Memory B cell (primary cell): Measurements from ENCODE around the gene SHD.
"Not testable (repeated sequence)": the region's sequence is repeated elsewhere in the genome, so short reads cannot be mapped to it uniquely, and the experiment has no call there.

Experiments
- ATAC-seq: fragments of 150-1000 bp; cut with Tn5 transposase; 2 replicates; pipeline ENCODE4 v1.10.0; 2021; ENCODE audit warnings: low read depth, mild to moderate bottlenecking, moderate library complexity
- DNase-seq, 2 donors: peaks; one replicate each; pipeline ENCODE4 v3.0.0; 2022; ENCODE audit warnings: low spot score in 2 of 2
- H3K27ac Mint-ChIP-seq: one replicate; pipeline ENCODE4 v1.8.0; 2022; ENCODE audit warnings: mild to moderate bottlenecking, moderate library complexity, mixed read lengths
- H3K27me3 Mint-ChIP-seq: one replicate; pipeline ENCODE4 v1.8.0; 2022; ENCODE audit warnings: mixed read lengths
- H3K36me3 Mint-ChIP-seq: one replicate; pipeline ENCODE4 v1.8.0; 2022; ENCODE audit warnings: mild to moderate bottlenecking, mixed read lengths
- H3K4me1 Mint-ChIP-seq: one replicate; pipeline ENCODE4 v1.8.0; 2022; ENCODE audit warnings: mixed read lengths
- H3K4me3 Mint-ChIP-seq: one replicate; pipeline ENCODE4 v1.8.0; 2022; ENCODE audit warnings: mild to moderate bottlenecking, moderate library complexity, mixed read lengths
- H3K9me3 Mint-ChIP-seq: one replicate; pipeline ENCODE4 v1.8.0; 2022; ENCODE audit warnings: mixed read lengths

SHD gene

GRCh38 chr19:4318460-4318859 is 39.4 kb downstream of the SHD start:
- DNase-seq, result no peak
- Mint-ChIP-seq H3K9me3 (peaks cover 9% of the 10 kb centered on the region), H3K27me3 (peaks cover 2% of the 10 kb centered on the region), H3K4me3 (no peak overlapping the region), H3K4me1 (peaks cover 3% of the 10 kb centered on the region), H3K27ac (no peak overlapping the region), H3K36me3 (peaks cover 4% of the 10 kb centered on the region)
- no peak for ATAC-seq

GRCh38 chr19:4319067-4319718 is 40.1 kb downstream of the SHD start:
- no peak for ATAC-seq
- no peak overlapping the region for H3K4me3 Mint-ChIP-seq

GRCh38 chr19:4320419-4320818 is 41.4 kb downstream of the SHD start:
- DNase-seq (no peak), ATAC-seq (no peak)
- Mint-ChIP-seq H3K27me3 (peaks cover 4% of the 10 kb centered on the region), H3K9me3 (peaks cover 9% of the 10 kb centered on the region), H3K27ac (no peak overlapping the region), H3K4me3 (no peak overlapping the region), H3K36me3 (peaks cover 4% of the 10 kb centered on the region), H3K4me1 (peaks cover 3% of the 10 kb centered on the region)

More at GRCh38 chr19:4319067-4319718, 40.1 kb downstream of the SHD start:
- Mint-ChIP-seq H3K4me1 (peaks cover 3% of the 10 kb centered on the region), H3K36me3 (peaks cover 4% of the 10 kb centered on the region), H3K27me3 (peaks cover 2% of the 10 kb centered on the region), H3K27ac (no peak overlapping the region), H3K9me3 (peaks cover 9% of the 10 kb centered on the region)
- DNase-seq, result no peak

- H3K27ac Mint-ChIP-seq, result no peak overlapping the region
- DNase-seq, result no peak
- no peak overlapping the region for H3K4me3 Mint-ChIP-seq
- peaks cover 10% of the 10 kb centered on the region for H3K27me3 Mint-ChIP-seq
- ATAC-seq, result no peak
- H3K4me1 Mint-ChIP-seq, result peaks cover 11% of the 10 kb centered on the region
- peaks cover 9% of the 10 kb centered on the region for H3K9me3 Mint-ChIP-seq
- peaks cover 4% of the 10 kb centered on the region for H3K36me3 Mint-ChIP-seq
Measured at GRCh38 chr19:4322942-4323665, 44.0 kb downstream of the SHD start.

GRCh38 chr19:4323692-4324091 is 44.6 kb downstream of the SHD start:
- peaks cover 14% of the 10 kb centered on the region for H3K27me3 Mint-ChIP-seq

GRCh38 chr19:4324228-4324627 is 45.2 kb downstream of the SHD start:
- no peak for ATAC-seq
- H3K9me3 Mint-ChIP-seq, result peaks cover 9% of the 10 kb centered on the region
- H3K4me1 Mint-ChIP-seq, result peaks cover 15% of the 10 kb centered on the region
- peaks cover 14% of the 10 kb centered on the region for H3K27me3 Mint-ChIP-seq
- H3K27ac Mint-ChIP-seq, result no peak overlapping the region
- peaks cover 4% of the 10 kb centered on the region for H3K36me3 Mint-ChIP-seq
- no peak overlapping the region for H3K4me3 Mint-ChIP-seq
- DNase-seq, result no peak

More at GRCh38 chr19:4323692-4324091, 44.6 kb downstream of the SHD start:
- Mint-ChIP-seq H3K9me3 (peaks cover 9% of the 10 kb centered on the region), H3K4me3 (no peak overlapping the region), H3K4me1 (peaks cover 15% of the 10 kb centered on the region), H3K36me3 (peaks cover 4% of the 10 kb centered on the region), H3K27ac (no peak overlapping the region)
- no peak for ATAC-seq
- DNase-seq, result no peak

- ATAC-seq (no peak), DNase-seq (no peak)
- no peaks in the 10 kb centered on the region for H3K36me3 Mint-ChIP-seq
- no peaks in the 10 kb centered on the region for H3K9me3 Mint-ChIP-seq
- H3K4me1 Mint-ChIP-seq, result peaks cover 15% of the 10 kb centered on the region
- no peak overlapping the region for H3K27ac Mint-ChIP-seq
- peak overlapping the region; percentile 14 for H3K4me3 Mint-ChIP-seq
- H3K27me3 Mint-ChIP-seq, result peaks cover 17% of the 10 kb centered on the region
Measured at GRCh38 chr19:4326215-4326836, 47.3 kb downstream of the SHD start.

- H3K27ac Mint-ChIP-seq, result no peak overlapping the region
- H3K9me3 Mint-ChIP-seq, result no peaks in the 10 kb centered on the region
- peaks cover 15% of the 10 kb centered on the region for H3K4me1 Mint-ChIP-seq
- peaks cover 17% of the 10 kb centered on the region for H3K27me3 Mint-ChIP-seq
- DNase-seq, result no peak
- H3K36me3 Mint-ChIP-seq, result no peaks in the 10 kb centered on the region
- peak overlapping the region; percentile 52 for H3K4me3 Mint-ChIP-seq
- no peak for ATAC-seq
Measured at GRCh38 chr19:4326837-4327251, 47.8 kb downstream of the SHD start.

- peak in 1 of 2 donors; percentile 45 for DNase-seq
- H3K27ac Mint-ChIP-seq, result no peak overlapping the region
- peaks cover 15% of the 10 kb centered on the region for H3K4me1 Mint-ChIP-seq
- no peaks in the 10 kb centered on the region for H3K9me3 Mint-ChIP-seq
- H3K36me3 Mint-ChIP-seq, result no peaks in the 10 kb centered on the region
- H3K4me3 Mint-ChIP-seq, result peak overlapping the region; percentile 52
- peaks cover 17% of the 10 kb centered on the region for H3K27me3 Mint-ChIP-seq
- ATAC-seq, result no peak
Measured at GRCh38 chr19:4327252-4327876, 48.3 kb downstream of the SHD start.

- Mint-ChIP-seq H3K27me3 (peaks cover 17% of the 10 kb centered on the region), H3K36me3 (no peaks in the 10 kb centered on the region), H3K4me1 (peaks cover 15% of the 10 kb centered on the region), H3K9me3 (no peaks in the 10 kb centered on the region), H3K27ac (peak overlapping the region; percentile 78), H3K4me3 (no peak overlapping the region)
- ATAC-seq (no peak), DNase-seq (no peak)
Measured at GRCh38 chr19:4327877-4328242, 48.8 kb downstream of the SHD start.

- Mint-ChIP-seq H3K36me3 (no peaks in the 10 kb centered on the region), H3K4me1 (peaks cover 15% of the 10 kb centered on the region), H3K27me3 (peaks cover 17% of the 10 kb centered on the region), H3K9me3 (no peaks in the 10 kb centered on the region), H3K27ac (peak overlapping the region; percentile 78), H3K4me3 (peak overlapping the region; percentile 77)
- DNase-seq, result peak; percentile 78 to 87
- peak; percentile 83 for ATAC-seq
Measured at GRCh38 chr19:4328243-4328990, 49.4 kb downstream of the SHD start.

- ATAC-seq, H3K36me3 Mint-ChIP-seq, H3K9me3 Mint-ChIP-seq: not testable (repeated sequence)
- DNase-seq, result peak in 1 of 2 donors; percentile 38
- Mint-ChIP-seq H3K27ac (peak overlapping the region; percentile 78), H3K4me1 (peaks cover 15% of the 10 kb centered on the region), H3K4me3 (peak overlapping the region; percentile 77), H3K27me3 (peaks cover 17% of the 10 kb centered on the region)
Measured at GRCh38 chr19:4328991-4329681, 50.1 kb downstream of the SHD start.

- peaks cover 15% of the 10 kb centered on the region for H3K4me1 Mint-ChIP-seq
- ATAC-seq, result no peak
- no peaks in the 10 kb centered on the region for H3K36me3 Mint-ChIP-seq
- peaks cover 18% of the 10 kb centered on the region for H3K27me3 Mint-ChIP-seq
- H3K9me3 Mint-ChIP-seq, result peaks cover 4% of the 10 kb centered on the region
- H3K4me3 Mint-ChIP-seq, result peak overlapping the region; percentile 14
- no peak for DNase-seq
- H3K27ac Mint-ChIP-seq, result no peak overlapping the region
Measured at GRCh38 chr19:4329858-4330257, 50.8 kb downstream of the SHD start.
